Measurements from ENCODE around the gene VRTN. TPM values are rescaled to one million over a fixed set of nuclear protein-coding genes. Genes with fewer than 3 reads are reported as not detected.

Gene VRTN
- total RNA-seq, 1 donor from 2014 or later: not detected

DNA sequence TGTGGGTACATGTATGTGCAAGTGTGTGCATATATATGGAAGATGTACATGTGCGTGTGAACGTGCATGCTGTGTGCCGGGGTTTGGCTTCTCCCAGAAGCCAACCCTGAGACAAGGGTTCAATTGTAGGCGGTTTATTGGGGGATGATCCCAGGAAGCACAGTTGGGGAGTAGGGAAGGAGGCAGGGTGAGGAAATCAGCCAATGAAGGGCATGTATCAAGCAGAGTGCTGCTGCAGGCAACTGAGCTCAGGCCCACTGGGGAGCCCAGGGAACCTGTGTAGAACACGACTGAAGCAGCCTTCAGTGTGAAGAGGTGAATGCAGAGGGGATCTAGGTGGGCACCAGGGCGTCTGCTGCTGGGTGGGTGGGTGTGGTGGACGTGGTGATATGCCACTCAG, 56.2 kb downstream of the VRTN start:
- H3K27me3 Mint-ChIP-seq (ENCODE audit: low read depth): peaks cover 37% of the 10 kb centered on the region
- no peaks in the 10 kb centered on the region for H3K9me3 Mint-ChIP-seq
- H3K36me3 Mint-ChIP-seq: no peaks in the 10 kb centered on the region
- H3K4me1 Mint-ChIP-seq: peaks cover 12% of the 10 kb centered on the region
- DNase-seq (ENCODE audit: low spot score in 2 of 2, unreplicated experiment in 2 of 2): no peak
- TF ChIP-seq, protein P1, sequence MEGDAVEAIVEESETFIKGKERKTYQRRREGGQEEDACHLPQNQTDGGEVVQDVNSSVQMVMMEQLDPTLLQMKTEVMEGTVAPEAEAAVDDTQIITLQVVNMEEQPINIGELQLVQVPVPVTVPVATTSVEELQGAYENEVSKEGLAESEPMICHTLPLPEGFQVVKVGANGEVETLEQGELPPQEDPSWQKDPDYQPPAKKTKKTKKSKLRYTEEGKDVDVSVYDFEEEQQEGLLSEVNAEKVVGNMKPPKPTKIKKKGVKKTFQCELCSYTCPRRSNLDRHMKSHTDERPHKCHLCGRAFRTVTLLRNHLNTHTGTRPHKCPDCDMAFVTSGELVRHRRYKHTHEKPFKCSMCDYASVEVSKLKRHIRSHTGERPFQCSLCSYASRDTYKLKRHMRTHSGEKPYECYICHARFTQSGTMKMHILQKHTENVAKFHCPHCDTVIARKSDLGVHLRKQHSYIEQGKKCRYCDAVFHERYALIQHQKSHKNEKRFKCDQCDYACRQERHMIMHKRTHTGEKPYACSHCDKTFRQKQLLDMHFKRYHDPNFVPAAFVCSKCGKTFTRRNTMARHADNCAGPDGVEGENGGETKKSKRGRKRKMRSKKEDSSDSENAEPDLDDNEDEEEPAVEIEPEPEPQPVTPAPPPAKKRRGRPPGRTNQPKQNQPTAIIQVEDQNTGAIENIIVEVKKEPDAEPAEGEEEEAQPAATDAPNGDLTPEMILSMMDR (IDR thresholded peaks at IDR 0.05; ENCODE audit: unreplicated experiment): no peak
- H3K27ac Mint-ChIP-seq: no peak overlapping the region
- H3K4me3 Mint-ChIP-seq: no peak overlapping the region

DNA sequence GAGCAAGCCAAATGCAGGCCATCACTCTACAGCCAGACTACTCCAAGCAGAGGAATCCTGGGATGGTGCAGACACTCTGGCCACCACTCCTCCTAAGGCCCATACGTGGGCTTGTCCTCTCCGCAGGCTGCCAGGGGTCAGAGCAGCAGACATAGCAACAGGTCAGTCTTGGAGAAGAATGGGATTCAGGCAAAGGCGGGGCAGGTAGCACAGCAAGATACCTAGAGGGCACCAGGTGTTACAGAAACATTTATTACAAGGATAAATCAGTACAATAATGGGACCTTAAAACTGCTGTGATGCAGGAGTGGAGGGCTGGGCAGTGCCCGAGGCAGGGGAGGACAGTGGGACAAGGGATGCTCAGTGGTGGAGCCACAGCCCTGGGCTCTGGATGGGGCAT, 57.4 kb downstream of the VRTN start:
- Mint-ChIP-seq H3K27ac (no peak overlapping the region), H3K4me1 (peaks cover 12% of the 10 kb centered on the region), H3K36me3 (no peaks in the 10 kb centered on the region), H3K4me3 (no peak overlapping the region), H3K27me3 (ENCODE audit: low read depth) (peaks cover 33% of the 10 kb centered on the region), H3K9me3 (no peaks in the 10 kb centered on the region)
- no peak for DNase-seq (ENCODE audit: low spot score in 2 of 2, unreplicated experiment in 2 of 2)
- TF ChIP-seq, protein P1 (IDR thresholded peaks at IDR 0.05; ENCODE audit: unreplicated experiment): no peak

DNA sequence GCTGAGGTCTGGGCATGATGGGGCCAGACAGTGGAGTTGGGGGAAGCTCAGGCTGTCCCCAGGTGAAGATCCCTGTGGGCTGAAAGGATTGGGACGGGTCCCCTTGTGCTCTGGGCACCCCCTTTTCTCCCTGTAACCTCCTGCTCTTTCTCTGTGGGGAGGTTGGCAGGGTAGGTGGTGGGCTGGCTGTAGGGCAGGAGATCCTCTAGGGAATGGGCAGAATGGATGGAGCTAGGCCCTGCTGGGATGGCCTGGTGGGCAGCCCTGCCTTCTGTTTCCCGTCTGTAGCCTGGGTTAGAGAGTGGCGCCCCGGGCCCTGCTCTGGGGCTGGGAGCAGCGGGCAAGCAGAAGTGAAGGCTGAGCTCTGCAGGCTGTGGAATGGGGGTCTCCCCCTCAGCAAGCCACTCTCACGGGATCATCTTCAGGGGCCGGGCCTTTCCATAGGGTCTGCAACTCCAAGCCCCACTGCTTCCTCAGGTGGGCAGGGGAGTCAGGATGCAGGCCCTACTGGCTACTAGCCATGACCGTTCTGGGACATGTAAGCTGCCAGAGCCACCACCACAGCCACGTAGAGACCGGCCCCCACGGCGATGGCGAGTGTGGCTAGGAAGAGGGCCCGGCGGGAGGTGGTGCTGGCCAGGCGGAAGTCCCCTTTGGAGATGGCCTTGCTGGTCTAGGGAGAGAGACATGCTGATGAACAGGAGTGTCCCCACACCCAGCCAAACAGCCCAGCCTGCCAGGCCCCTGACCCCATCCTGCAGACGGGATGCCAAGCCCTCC, 58.9 kb downstream of the VRTN start:
- H3K27me3 Mint-ChIP-seq (ENCODE audit: low read depth): peaks cover 32% of the 10 kb centered on the region
- no peak overlapping the region for H3K27ac Mint-ChIP-seq
- TF ChIP-seq, protein P1 (IDR thresholded peaks at IDR 0.05; ENCODE audit: unreplicated experiment): no peak
- no peak for DNase-seq (ENCODE audit: low spot score in 2 of 2, unreplicated experiment in 2 of 2)
- H3K4me3 Mint-ChIP-seq: no peak overlapping the region
- no peaks in the 10 kb centered on the region for H3K36me3 Mint-ChIP-seq
- H3K4me1 Mint-ChIP-seq: peaks cover 3% of the 10 kb centered on the region
- H3K9me3 Mint-ChIP-seq: no peaks in the 10 kb centered on the region

DNA sequence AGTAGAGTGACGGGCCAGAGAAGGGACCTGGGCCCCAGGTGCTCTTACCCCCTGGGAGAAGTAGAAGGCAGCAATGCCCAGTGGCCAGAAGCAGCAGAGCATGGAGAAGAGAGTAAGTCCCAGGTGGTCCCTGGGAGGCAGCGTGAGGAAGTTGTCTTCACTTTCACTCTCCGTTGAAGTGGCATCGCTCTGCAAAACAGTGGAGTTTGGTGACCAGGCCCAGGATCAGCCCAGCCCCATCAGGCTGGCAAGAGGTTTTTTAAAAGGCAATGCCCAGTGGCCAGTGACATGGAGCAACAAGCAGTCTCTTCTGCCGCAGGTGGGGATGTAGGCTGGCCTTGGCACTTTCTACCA, 59.5 kb downstream of the VRTN start:
- no peak for DNase-seq (ENCODE audit: low spot score in 2 of 2, unreplicated experiment in 2 of 2)
- H3K36me3 Mint-ChIP-seq: no peaks in the 10 kb centered on the region
- peaks cover 33% of the 10 kb centered on the region for H3K27me3 Mint-ChIP-seq (ENCODE audit: low read depth)
- H3K4me1 Mint-ChIP-seq: peaks cover 2% of the 10 kb centered on the region
- H3K27ac Mint-ChIP-seq: no peak overlapping the region
- no peak overlapping the region for H3K4me3 Mint-ChIP-seq
- TF ChIP-seq, protein P1 (IDR thresholded peaks at IDR 0.05; ENCODE audit: unreplicated experiment): no peak
- H3K9me3 Mint-ChIP-seq: no peaks in the 10 kb centered on the region

DNA sequence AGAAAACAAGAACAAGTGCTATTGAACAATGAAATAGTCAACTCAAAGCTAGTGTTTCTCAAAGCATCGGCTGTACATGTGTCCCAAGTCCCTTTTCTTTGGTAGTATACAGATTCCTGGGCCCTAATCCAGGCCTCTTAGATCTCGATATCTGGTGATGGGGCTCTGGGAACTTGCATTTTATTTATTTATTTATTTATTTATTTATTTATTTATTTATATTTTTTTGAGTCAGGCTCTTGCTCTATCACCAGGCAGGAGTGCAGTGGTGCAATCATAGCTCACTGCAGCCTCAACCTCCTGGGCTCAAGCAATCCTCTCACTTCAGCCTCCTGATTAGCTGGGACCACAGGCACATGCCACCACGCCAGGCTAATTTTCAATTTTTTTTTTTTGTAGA, 60.6 kb downstream of the VRTN start:
- Mint-ChIP-seq H3K27ac (no peak overlapping the region), H3K27me3 (ENCODE audit: low read depth) (peaks cover 41% of the 10 kb centered on the region)

More for the DNA sequence above, 60.6 kb downstream of the VRTN start:
- no peaks in the 10 kb centered on the region for H3K9me3 Mint-ChIP-seq
- no peaks in the 10 kb centered on the region for H3K4me1 Mint-ChIP-seq
- DNase-seq (ENCODE audit: low spot score in 2 of 2, unreplicated experiment in 2 of 2): no peak
- H3K4me3 Mint-ChIP-seq: no peak overlapping the region
- H3K36me3 Mint-ChIP-seq: no peaks in the 10 kb centered on the region
- TF ChIP-seq, protein P1 (IDR thresholded peaks at IDR 0.05; ENCODE audit: unreplicated experiment): no peak
